ENCODE measurements around the gene FTSJ1.

FTSJ1 gene

GRCh38 chrX:48470833-48471118 is 5.2 kb upstream of the FTSJ1 start:
- DNase-seq, result no peak

- DNase-seq, result no peak
These were observed 4.5 kb upstream of the FTSJ1 start for GRCh38 chrX:48471504-48471903.

- no peak for DNase-seq
These were observed 3.8 kb upstream of the FTSJ1 start for GRCh38 chrX:48472225-48472624.

GRCh38 chrX:48472851-48473703 is 2.9 kb upstream of the FTSJ1 start:
- DNase-seq, result no peak

GRCh38 chrX:48473704-48473990 is 2.4 kb upstream of the FTSJ1 start:
- DNase-seq, result no peak

DNA sequence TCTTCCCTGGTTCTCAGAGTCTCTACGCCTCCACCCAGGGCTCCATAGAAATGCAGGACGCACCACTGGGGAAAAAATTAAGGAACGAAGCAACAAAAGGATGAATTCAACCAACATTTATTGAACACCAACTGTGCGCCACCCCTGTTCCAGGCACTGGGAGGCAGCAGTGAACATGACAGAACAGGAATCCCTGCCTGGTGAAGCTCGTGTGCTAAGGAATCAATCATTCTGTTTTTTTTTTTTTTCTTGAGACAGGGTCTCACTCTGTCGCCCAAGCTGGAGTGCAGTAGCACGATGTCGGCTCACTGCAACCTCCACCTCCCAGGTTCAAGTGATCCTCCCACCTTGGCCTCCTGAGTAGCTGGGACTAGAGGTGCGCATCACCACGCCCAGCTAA is 1.9 kb upstream of the FTSJ1 start:
- DNase-seq, result no peak

- DNase-seq, result no peak
These were observed 1.4 kb upstream of the FTSJ1 start for GRCh38 chrX:48474581-48474980.

DNA sequence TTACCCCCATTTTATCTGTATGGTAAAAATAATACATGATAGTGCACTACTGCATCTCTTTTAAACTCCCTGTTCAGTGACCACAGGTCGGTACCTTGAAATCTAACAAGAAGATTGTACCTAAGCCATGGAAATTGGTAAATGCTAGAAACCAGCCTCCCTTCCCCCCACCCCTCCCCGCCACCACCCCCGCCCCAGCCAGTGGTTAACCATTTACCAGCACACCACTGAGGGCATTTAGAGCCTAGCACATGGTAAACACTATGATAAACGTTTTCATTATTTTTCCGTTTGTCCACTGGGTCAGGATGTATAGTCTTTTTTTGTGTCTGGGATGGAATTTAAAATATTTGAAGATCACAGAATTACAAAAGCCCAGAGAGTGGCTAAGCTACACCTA is 703 bp upstream of the FTSJ1 start:
- DNase-seq, result no peak

DNA sequence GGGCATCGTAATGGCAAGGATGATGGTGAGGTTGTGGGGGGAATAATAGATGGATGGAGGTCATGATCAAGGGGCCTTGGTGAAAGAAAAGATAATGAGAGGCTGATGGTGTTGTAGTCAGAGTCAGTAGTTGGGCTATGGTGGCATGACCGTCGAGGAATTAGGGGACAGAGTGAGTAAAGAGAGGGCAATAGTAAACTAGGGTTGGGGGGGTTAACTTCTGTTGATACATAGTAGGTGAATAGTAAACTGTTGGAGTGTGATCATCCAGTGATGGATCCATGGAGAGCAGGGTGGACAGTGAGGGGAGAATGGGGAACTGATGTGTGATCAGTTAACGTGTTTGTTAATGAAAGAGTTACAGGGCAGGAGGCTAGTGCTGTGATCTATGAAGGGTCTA is 920 bp downstream of the FTSJ1 start:
- DNase-seq, result no peak

DNA sequence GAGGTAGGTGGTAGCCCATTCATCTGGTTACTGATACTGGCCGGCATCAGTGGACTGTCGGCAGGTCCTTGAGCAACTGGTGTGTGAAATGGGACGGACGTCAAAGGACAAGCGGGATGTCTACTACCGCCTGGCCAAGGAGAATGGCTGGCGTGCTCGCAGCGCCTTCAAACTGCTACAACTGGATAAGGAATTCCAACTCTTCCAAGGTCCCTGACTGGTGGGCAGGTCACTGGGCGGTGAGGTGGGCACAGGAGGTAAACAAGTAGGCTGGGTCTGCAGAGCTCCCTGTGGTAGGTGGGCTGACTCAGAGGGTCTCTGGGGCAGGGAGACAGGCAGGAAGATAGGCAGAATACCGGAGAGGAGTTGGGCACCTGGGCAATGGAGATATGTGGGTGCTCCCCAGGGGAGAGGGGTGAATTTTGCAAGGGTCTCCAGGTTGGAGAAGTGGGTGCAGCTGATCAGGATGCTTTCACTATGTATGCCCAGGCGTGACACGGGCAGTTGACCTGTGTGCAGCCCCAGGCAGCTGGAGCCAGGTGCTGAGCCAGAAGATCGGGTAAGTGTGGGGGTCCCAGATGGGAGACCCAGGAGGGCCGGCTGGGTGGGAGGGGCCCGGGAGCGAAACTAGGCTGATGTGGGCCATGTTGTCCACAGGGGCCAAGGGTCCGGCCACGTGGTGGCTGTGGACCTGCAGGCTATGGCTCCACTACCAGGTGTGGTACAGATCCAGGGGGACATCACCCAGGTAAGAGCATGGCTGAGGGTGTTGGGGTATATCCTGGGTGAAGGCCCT is 2.2 kb downstream of the FTSJ1 start:
- no peak for DNase-seq

GRCh38 chrX:48478806-48479205 is 2.8 kb downstream of the FTSJ1 start:
- DNase-seq, result no peak

DNA sequence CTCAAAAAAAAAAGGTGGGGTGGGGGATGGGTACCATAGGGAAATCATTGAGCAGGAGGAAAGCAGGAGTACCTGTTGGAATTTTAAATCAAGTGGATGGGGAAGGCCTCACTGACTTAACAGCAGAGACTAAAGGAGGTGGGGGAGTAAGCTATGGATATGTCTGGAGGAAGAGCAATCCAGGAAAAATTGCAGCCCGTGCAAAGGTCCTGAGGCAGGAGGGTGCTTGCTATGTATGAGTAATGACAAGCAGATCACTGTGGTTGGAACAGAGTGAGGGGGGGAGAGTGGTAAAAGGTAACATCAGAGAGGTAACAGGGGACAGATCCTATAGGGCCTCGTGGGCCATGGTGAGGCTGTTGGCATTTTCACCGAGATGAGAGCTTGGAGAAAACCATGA is 4.1 kb downstream of the FTSJ1 start:
- DNase-seq, result no peak

GRCh38 chrX:48480583-48480982 is 4.6 kb downstream of the FTSJ1 start:
- no peak for DNase-seq

DNA sequence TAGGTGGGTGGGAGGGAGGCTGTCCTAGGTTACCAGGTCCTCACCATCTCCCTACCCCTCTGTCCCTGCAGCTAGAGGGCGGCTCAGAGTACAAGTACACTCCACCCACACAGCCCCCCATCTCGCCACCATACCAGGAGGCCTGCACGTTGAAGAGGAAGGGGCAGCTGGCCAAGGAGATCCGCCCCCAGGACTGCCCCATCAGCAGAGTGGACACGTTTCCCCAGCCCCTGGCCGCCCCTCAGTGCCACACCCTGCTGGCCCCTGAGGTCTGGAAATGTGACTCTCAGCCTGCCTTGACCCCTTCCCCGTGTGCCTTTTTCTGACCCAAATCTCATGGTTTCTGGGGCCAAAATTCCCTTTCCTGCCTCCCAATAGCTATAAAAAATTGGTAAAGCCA is 6.5 kb downstream of the FTSJ1 start:
- DNase-seq, result no peak

DNA sequence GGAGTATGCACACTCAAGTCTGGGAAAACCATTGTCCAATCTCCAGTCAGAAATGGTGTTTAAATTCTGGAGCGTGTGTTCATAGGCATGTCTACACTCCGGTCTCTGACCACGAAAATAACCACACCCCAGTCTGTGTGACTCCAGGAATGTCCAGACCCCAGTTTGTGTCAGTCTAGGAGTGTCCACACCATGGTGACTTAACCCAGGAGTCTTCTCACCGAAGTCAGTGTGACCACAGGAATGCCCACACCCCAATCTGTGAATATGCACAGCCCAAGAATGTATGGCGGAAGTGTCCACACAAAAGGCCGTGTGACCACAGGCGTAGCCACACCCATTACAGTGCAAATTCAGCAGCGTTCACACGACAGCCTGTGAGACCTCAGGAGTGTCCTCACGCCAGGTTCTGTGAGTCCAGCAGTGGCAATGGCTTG is 11.4 kb downstream of the FTSJ1 start:
- no peak for DNase-seq

DNA sequence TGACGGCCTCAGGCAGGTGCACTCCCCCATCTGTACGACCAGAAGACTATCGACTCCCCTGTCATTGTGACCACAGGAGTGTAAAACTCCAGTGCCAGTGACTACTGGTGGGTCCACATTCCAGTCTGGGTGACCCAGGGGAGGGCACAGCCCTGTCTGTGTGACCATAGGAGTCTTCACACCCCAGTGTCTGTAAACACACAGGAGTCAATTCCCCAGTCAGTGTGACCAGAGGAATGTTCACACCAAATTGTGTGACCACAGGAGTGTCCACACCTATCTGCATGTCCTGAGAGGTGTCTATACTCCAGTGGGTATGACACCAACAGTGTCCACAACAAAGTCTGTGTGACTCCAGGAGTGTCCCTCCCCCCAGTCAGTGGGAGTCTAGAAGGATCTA is 12.0 kb downstream of the FTSJ1 start:
- DNase-seq, result no peak

GRCh38 chrX:48489296-48489695 is 13.3 kb downstream of the FTSJ1 start:
- DNase-seq, result no peak

- no peak for DNase-seq
These were observed 13.9 kb downstream of the FTSJ1 start for GRCh38 chrX:48489892-48490291.

- no peak for DNase-seq
These were observed 14.7 kb downstream of the FTSJ1 start for GRCh38 chrX:48490661-48491060.

DNA sequence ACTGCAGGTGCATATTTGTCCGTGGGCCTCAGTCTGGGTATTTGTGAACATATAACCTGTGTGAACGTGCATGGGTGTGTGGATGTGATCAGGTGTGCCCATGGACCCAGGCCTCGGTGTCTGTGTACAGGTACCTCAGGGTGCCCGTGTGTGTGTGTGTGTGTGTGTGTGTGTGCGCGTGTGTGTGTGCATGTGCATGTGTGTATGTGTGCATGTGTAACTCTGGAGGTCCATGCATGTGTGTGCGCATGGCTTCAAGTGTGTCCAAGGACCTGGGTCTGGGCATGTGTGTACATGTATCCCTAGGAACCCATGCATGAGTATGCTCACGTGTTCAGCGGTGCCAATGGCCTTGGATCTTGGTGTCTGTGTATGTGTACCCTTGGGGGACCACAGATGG is 15.8 kb downstream of the FTSJ1 start:
- DNase-seq, result no peak

- no peak for DNase-seq
These were observed 16.4 kb downstream of the FTSJ1 start for GRCh38 chrX:48492293-48492910.

- no peak for DNase-seq
These were observed 17.9 kb downstream of the FTSJ1 start for GRCh38 chrX:48493890-48494364.

DNA sequence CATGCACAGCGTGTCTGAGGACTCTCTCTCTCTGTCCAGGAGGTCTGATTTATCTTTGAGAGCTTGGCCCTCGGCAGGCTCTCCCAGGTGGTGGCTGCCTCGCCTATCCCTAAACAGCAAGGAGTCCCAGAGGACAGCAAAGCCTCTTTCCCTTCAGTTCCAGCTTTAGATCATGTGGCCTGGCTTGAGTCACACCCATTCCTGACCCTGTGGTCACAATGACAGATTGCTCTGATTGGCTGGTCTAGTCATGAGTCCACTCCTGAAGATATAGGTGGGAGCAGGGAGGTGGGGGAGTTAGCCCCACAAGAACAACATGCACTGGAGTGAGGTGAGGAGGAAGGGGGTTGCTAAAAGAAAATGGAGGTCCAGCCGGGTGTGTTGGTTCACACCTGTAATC is 20.7 kb downstream of the FTSJ1 start:
- DNase-seq, result no peak

DNA sequence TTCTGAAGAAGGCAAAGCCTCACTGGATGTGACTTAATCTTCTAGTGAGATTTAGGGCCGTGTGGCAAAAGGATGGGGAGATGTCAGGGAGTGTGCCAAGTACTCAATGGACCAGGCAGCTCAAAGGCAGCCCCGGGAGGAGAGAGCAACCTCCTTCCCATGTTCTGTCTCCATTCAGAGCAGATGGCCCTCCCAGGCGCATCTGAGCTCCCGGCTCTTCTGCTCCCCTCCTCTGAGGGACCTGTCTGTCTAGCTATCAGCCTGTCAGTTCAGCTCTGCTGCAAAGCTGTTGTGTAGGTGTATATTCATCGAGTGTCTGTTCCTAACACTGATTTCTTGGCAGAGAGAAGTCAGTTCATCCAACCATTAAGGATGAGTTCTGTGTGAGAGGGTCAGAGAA is 21.9 kb downstream of the FTSJ1 start:
- DNase-seq, result no peak
